HG03196 (cell line): ENCODE measurements around the gene TAOK2.
A peak's percentile ranks its signal among the peaks of the same experiment; 100 is the strongest.
"Not testable (repeated sequence)": the region's sequence is repeated elsewhere in the genome, so short reads cannot be mapped to it uniquely, and the experiment has no call there.

ENCODE experiments used
- ATAC-seq: cut with Tn5 transposase; IDR thresholded peaks from one replicate; pipeline ENCODE4 v1.9.1; 2021; ENCODE audit not compliant: unreplicated experiment

Gene TAOK2

DNA sequence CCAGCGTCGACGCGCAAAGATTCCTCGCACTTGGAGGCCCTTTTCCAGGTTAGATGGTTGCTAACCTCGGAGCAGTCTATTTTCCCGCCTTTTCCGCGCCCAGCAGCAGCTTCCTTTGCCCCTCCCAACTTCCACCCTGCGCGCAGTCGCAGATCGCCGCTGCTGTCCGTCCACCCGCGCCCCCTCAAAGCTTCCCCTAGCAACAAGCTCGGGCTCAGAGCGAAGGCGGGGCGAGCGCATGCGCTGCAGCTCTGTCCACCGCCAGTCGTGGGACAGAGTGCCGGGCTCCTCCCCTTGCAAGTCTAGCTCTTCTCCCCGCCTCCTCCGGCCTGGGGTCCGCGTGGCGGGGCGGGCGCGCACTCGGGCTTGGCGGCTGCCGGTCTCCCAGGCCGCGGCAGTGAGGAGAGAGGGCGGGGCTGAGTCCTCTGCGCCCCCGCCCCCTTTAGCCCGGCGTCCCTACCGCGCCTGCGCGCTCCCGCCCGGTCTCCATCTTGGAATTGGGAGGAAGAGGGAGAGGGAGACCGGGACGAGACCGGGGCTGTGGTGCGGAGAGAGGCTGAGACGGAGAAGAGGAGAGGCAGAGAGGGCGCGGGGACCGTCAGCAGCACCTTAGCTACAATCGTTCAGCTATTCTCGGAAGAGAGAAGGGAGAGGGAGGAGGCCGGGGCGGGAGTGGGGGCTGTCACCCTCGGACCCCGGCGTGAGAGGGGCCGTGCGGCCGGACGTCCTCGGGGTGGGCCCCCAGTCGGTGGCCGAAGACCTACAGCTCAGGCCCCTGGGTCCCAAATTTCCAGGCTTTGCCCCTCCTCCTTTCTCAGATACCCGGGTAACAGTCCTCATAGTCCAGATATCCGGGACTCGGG lies at the start of gene TAOK2:
TSS of gene TAOK2 (plus strand) at position 485 of the 863 bp plus-strand sequence. CDS start 3,905 bp downstream, outside the sequence.
- ATAC-seq, result peak; percentile 81

- ATAC-seq, result no peak
Observed at GRCh38 chr16:29925105-29925756, 48.4 kb upstream of the TAOK2 start.

DNA sequence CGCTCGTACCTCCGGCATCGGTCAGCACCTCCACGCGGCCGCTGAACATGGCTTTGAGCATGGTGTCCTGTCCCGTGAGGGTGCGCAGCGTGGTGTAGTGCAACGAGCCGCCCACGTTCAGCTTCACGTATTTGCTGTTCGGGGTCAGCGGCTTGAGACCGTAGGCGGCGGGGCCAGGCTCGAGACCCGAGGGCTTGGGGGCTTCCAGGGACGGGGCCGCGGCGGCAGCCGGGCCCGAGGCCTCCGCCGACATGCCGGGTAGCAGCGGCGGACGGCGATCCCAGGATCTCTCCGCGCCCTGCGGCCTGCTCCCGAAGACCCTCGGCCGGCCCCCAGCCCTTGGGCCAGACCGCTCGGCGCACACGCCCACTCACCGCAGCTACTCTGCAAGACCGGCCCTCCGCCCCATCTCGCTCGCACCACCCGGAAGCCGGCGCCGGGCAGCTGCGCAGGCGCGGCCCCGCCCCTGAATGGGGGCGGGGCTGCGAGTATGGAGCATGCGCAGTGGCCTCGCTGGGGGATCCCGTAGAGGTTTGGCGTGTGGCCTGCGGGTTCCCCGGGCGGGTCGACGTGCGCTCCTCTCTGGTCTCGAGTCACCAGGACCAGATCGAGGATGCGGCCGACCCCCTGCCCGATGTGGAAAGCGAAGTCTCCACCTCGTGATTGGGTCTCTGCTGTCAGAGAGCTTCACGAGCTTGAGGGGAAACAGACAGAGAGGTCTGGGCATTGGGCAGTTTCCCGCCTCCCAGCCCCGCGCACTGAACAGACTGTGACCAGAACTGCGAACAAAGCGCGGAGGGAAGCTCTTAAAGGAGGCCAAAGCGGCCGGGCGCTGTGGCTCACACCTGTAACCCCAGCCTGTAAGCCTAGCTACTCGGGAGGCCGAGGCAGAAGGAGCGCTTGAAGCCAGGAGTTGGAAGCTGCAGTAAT lies 47.6 kb upstream of the TAOK2 start, which contains the start of gene KCTD13:
TSS of gene KCTD13 (minus strand) at position 446 of the 930 bp plus-strand sequence. CDS start at position 253, 193 bp downstream.
- ATAC-seq, result peak; percentile 90

GRCh38 chr16:29926711-29927052 lies 47.0 kb upstream of the TAOK2 start:
- ATAC-seq, result no peak

DNA sequence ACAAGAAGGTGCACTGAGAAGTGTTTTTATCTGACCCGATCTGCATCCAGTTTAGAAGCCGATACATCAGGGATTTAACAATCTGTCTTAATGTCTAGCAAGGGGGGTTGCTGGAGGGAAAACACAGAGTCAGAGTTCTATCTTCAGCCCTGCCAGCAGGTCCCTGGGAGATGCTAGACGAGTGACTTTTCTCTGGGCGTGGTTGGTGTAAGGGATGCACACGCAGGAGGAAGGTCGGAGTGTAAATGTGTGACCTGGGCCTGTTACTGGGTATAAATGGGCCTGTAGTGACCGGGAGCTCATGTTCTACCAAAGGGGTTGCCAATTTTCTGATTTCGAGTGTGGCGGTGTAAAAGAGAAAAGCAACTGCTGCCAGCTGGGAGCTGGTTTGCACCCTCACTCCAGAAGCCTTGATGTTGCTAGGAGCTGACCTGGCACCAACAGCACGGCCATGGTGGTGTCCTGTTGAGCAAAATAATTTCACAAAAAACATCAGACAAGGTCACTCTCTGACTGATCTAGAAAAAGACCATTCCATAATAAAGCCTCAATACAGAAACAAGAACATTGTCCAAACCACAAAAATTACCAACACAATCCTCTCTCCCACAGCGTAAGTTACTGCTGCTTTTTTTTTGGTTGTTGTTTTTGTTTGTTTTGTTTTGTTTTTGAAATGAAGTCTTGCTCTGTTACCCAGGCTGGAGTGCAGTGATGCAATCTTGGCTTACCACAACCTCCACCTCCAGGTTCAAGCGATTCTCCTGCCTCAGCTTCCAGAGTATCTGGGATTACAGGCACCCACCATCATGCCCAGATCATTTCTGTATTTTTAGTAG lies 46.4 kb upstream of the TAOK2 start:
- no peak for ATAC-seq

GRCh38 chr16:29931750-29932149 lies 41.9 kb upstream of the TAOK2 start:
- not testable (repeated sequence) for ATAC-seq

GRCh38 chr16:29940656-29941055 lies 33.0 kb upstream of the TAOK2 start:
- ATAC-seq, result no peak

DNA sequence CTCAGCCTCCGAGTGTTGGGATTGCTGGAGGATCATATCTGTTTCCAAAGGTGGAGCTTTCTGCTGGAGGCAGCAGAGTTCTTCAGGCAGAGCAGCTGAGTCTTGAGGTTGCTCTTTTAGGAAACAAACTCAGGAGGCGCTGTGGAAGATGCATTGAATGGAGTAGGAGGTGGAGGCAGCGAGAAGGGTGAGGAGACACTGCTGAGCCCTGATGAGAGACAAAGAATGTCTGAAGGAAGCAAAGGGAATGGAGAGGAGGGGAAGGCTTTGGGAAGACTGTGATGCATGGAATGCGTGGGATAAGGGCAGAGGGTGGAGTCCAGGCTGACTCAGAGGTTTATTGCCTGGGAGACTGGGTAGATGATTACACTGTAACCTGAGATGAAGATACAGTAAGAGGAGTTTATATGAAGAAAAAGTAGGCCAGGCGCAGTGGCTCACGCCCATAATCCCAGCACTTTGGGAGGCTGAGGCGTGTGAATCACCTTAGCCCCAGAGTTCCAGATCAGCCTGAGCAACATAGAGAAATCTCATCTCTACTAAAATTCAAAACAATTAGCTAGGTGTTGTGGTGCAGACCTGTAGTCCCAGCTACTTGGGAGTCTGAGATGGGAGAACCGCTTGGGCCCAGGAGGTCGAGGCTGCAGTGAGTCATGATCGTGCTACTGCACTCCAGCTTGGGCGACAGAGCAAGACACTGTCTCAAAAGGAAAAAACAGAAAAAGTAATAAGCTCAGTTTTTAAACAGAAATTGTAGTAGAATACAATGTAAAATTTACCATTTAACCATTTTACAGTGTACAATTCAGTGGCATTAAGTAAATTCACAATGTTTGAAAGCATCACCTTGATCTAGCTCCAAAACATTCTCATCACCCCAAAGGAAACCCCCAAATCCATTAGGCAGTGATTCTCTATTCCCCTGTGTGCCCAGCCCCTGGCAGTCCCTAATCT lies 29.5 kb upstream of the TAOK2 start:
- ATAC-seq, result no peak

GRCh38 chr16:29947897-29948296 lies 25.8 kb upstream of the TAOK2 start:
- no peak for ATAC-seq

GRCh38 chr16:29950806-29951461 lies 22.7 kb upstream of the TAOK2 start:
- no peak for ATAC-seq

- no peak for ATAC-seq
Observed at GRCh38 chr16:29951625-29952365, 21.9 kb upstream of the TAOK2 start.

DNA sequence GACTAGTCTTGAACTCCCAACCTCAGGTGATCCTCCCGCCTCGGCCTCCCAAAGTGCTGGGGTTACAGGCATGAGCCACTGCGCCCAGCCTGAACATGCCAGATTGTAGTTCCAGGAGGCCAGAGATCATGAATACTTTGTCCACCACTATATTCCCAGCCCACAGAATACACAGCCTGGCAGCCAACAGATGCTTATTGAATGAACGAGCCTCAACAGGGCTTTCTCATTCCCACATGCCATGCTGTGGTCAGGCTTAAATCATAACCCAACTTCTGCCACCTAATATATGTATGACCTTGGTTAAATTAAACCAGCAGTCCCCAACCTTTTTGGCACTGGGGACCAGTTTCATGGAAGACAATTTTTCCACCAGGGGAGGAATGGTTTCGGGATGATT lies 14.9 kb upstream of the TAOK2 start:
- no peak for ATAC-seq

DNA sequence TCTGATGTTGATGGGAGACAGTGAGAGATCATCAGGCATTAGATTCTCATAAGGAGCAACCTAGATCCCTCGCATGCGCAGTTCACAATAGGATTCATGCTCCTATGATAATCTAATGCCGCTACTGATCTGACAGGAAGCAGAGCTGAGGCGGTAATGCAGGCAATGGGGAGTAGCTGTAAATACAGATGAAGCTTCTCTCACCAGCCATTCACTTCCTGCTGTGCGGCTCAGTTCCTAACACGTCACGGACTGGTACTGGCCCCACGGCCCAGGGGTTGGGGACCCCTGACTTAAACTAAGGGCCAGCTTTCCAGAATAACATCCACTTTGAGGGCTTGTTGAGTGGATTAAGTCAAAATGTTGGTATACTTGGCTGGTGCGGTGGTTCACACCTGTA lies 14.4 kb upstream of the TAOK2 start:
- no peak for ATAC-seq

GRCh38 chr16:29959821-29960220 lies 13.8 kb upstream of the TAOK2 start:
- not testable (repeated sequence) for ATAC-seq

DNA sequence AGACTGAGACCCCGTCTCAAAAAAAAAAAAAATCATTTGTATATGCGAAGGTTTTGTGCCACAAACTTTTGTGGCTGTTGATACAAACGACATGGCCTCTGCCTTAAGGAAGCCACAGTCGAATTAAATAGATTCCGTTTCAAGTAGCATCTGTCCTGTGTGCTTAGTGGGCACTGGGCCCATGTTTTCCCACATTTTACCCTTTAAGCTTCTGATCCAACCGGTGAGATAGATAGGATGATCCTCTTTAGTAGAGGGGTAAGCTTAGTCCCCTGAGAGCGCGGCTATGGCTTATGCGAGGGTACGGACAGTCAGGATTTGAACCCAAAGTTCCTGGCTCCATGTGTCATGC lies 12.6 kb upstream of the TAOK2 start:
- ATAC-seq, result no peak

GRCh38 chr16:29961479-29962343 lies 12.0 kb upstream of the TAOK2 start, which contains the start of gene TMEM219:
TSS of gene TMEM219 (plus strand) at chr16:29962079. CDS start at chr16:29963144, 1,065 bp downstream.
- ATAC-seq, result peak; percentile 89
